Measurements from ENCODE around the gene CLCNKB.

Gene CLCNKB

GRCh38 chr1:16009030-16009460 lies 34.5 kb upstream of the CLCNKB start:
- Histone ChIP-seq H3K27me3 (no peaks in the 10 kb centered on the region), H3K27ac (peak overlapping the region in 1 of 2 donors; percentile 7), H3K36me3 (no peaks in the 10 kb centered on the region), H3K4me3 (no peak overlapping the region), H3K4me1 (peaks cover 0 to 22% (median 18%) of the 10 kb centered on the region in 4 donors), H3K9me3 (no peaks in the 10 kb centered on the region)
- peak; percentile 74 to 87 for DNase-seq
- TF ChIP-seq CTCF (IDR thresholded peaks at IDR 0.05): peak; percentile 97 to 99
- intact Hi-C loops (cut with DNase I; ENCODE audit: low total_unique reads): loop anchor here (2.0 kb wide), 2 partner anchors 24 to 48 kb away; no protein-coding TSS in a partner anchor

DNA sequence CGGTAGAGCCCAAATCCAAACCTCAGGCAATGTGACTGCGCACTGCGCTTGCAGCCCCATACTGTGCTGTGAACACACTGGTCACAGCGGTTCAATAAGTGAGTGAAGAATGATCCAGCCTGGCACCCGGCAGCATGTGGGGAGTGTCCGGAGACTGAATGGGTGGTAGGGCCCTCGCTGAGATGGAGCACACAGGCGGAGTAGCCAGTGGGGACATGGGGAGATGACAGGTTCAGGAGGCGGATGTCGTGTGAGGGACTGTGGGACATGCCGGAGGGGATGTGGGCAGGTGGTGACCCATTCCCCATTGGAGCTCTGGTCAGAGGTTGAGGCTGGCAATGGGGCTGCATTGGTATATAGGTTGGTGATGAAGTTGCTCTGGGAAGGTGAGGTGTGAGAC lies 33.9 kb upstream of the CLCNKB start:
- no peak overlapping the region for H3K4me3 ChIP-seq
- peak overlapping the region in 1 of 2 donors; percentile 7 for H3K27ac ChIP-seq
- no peaks in the 10 kb centered on the region for H3K27me3 ChIP-seq
- TF ChIP-seq CTCF (IDR thresholded peaks at IDR 0.05): no peak
- no peaks in the 10 kb centered on the region for H3K36me3 ChIP-seq
- no peaks in the 10 kb centered on the region for H3K9me3 ChIP-seq
- intact Hi-C loops (cut with DNase I; ENCODE audit: low total_unique reads): loop anchor here (2.0 kb wide), 2 partner anchors 23 to 47 kb away; no protein-coding TSS in a partner anchor
- no peak for DNase-seq
- peaks cover 0 to 29% (median 24%) of the 10 kb centered on the region in 4 donors for H3K4me1 ChIP-seq

- Histone ChIP-seq H3K9me3 (no peaks in the 10 kb centered on the region), H3K4me1 (peaks cover 3 to 40% (median 36%) of the 10 kb centered on the region in 4 donors), H3K27me3 (no peaks in the 10 kb centered on the region), H3K4me3 (no peak overlapping the region), H3K36me3 (peaks cover 0 to 5% (median 0%) of the 10 kb centered on the region in 3 donors), H3K27ac (peak overlapping the region in 1 of 2 donors; percentile 99)
- intact Hi-C loops (cut with DNase I; ENCODE audit: low total_unique reads): no loop called here
- no peak for DNase-seq
- TF ChIP-seq CTCF (IDR thresholded peaks at IDR 0.05): no peak
Observed at GRCh38 chr1:16010837-16011236, 32.7 kb upstream of the CLCNKB start.

GRCh38 chr1:16011936-16012589 lies 31.5 kb upstream of the CLCNKB start:
- Histone ChIP-seq H3K27me3 (no peaks in the 10 kb centered on the region), H3K4me1 (peaks cover 3 to 47% (median 42%) of the 10 kb centered on the region in 4 donors), H3K4me3 (peak overlapping the region in 1 of 2 donors; percentile 53), H3K27ac (peak overlapping the region; percentile 89 to 99), H3K36me3 (peaks cover 0 to 5% (median 0%) of the 10 kb centered on the region in 3 donors), H3K9me3 (no peaks in the 10 kb centered on the region)
- no peak for DNase-seq
- TF ChIP-seq CTCF (IDR thresholded peaks at IDR 0.05): no peak
- intact Hi-C loops (cut with DNase I; ENCODE audit: low total_unique reads): no loop called here

- Histone ChIP-seq H3K27ac (peak overlapping the region; percentile 89 to 99), H3K36me3 (peaks cover 0 to 5% (median 0%) of the 10 kb centered on the region in 3 donors), H3K27me3 (no peaks in the 10 kb centered on the region), H3K4me3 (peak overlapping the region; percentile 39 to 53), H3K9me3 (no peaks in the 10 kb centered on the region), H3K4me1 (peaks cover 3 to 50% (median 44%) of the 10 kb centered on the region in 4 donors)
- peak; percentile 74 to 93 for DNase-seq
- intact Hi-C loops (cut with DNase I; ENCODE audit: low total_unique reads): no loop called here
- no peak for TF ChIP-seq CTCF (IDR thresholded peaks at IDR 0.05)
Observed at GRCh38 chr1:16012590-16013219, 30.9 kb upstream of the CLCNKB start.
